ENCODE measurements around the gene ARSG.

The ARSG gene

DNA sequence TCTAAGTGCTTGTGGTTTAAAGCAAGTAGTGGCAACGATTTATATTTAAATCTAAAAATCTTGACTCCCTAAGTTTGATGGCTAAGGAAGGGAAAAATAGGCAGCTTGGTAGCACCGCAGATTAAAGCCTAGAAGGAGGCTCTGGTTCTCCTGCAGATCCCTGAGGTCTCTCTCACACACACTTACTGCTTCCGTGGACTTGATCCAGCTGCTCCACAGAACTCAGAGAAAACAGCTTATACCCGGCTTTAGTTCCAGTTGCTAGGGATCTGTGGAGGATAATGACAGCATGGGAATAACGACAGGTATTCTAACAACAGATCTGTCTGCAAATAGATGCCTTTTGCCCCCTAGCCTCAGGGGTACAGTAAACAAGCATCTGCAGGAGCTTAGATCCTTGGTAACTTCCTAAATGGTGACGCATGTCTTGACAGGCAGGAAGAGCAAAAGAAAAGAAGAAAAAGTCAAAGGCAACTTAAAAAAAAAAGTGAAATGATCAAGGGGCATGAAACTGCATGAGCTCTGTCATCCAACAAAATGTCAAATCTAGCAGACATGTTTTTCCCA is 161.5 kb downstream of the ARSG start:
- no peak for DNase-seq (ENCODE audit: low read depth)

DNA sequence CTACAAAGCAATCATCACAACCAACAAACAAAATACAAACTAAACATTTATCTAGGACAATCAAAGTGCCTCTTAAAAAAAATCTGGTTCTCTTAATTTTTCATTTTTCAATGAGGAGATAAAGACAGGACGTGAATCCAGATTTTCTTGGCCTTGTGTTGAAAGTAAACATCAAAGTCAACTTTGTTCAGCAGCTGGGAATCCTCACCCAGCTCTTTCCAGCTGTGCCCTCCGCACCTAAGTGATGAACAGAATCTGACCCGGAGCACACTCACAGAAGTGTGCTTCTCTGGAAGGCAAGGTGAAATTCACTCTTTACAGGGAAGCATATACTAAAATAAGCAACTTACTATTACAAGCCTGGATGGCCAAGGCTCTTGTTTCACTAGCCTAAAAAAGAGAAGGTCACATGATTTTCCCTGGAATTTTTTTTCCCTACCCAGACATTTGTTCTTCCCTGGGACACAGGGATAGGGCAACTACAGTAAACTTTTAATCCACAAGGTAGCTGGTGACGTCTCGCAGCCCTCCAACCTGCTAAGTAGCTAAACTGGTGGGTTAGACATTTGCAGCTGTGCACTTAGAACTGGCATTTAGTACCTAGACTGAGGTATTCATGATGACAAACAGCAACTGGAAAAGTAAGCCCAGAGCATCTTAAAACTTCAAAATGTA is 162.8 kb downstream of the ARSG start:
- DNase-seq (ENCODE audit: low read depth), result no peak

DNA sequence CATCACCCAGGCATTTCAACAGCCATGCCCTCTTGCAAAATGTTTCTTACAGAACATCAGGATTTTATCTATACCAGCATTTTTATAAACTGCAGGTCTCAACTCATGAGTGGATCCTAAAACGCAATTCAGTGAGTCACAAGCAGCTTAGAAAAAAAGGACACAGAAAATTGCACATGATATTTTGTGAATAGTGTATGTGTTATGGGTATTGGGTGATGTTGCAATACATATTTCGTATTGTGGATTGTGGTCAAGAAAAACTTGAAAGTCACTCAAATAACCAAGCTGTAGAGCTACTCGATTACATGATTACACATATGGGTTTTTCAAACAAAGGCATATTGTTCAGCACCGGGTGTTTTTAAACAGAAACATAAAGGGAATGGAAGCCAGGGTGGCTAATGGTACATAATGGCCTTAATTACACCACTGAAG is 164.6 kb downstream of the ARSG start:
- DNase-seq (ENCODE audit: low read depth), result peak; percentile 71

DNA sequence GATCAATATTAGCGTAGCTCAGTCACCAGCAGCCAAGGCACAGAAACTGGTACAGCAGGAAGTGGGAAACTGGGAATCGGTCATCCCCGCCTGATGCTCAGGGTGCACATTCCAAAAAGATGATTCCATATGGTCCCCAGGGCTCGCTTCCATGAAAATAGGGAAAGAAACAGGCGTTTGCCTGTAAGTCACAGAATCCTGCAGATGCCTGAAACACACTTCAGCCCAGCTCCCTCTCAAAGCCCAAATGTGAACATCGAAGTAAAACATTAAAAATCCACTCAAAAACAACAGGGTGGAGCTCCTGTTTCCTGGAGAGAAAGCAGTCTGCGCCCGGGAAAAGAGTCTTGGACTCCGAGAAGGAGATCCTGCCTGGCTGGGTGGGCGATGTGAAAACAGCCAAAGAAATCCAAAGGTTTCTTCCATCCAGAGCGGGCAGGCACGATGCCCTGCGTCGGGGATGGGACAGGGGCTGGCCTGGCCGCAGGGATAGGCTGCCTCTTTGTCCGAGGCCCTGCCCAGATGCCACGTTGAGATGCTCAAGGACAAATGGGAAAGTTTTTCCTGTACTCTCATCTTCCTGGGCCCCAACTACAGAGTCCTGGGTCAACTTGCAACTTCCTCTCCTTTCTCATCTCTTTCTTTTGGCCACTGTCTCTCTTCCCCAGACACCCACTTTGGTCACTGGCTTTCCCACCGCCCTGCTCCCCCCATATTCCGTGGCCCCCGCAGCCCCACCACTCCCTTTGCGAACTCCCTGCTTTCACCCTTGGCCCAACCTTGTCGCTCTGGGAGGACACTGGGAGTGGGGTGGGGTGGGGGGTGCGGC is 165.3 kb downstream of the ARSG start:
- peak; percentile 85 for DNase-seq (ENCODE audit: low read depth)

DNA sequence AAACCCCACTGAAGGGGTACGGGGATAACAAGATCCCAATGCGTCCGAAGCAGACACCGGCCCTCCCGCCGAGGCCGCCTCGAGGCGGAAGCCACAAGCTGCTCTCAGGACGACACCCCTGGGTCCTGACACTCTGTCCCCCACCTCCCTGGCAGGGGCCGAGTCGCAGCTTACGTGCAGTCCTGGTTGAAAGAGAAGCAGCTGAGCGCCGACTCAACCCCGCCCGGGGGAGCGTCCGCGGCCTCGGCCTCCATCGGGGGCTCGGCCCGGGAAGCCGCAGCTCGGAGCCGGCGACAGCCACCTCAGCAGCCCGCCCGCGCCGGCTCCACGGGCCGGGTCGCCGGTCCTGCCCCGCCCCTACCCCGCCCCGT is 165.9 kb downstream of the ARSG start, which contains the start of gene WIPI1:
TSS of gene WIPI1 (minus strand) at position 329 of the 371 bp plus-strand sequence. CDS start at position 254, 75 bp downstream.
- no peak for DNase-seq (ENCODE audit: low read depth)

DNA sequence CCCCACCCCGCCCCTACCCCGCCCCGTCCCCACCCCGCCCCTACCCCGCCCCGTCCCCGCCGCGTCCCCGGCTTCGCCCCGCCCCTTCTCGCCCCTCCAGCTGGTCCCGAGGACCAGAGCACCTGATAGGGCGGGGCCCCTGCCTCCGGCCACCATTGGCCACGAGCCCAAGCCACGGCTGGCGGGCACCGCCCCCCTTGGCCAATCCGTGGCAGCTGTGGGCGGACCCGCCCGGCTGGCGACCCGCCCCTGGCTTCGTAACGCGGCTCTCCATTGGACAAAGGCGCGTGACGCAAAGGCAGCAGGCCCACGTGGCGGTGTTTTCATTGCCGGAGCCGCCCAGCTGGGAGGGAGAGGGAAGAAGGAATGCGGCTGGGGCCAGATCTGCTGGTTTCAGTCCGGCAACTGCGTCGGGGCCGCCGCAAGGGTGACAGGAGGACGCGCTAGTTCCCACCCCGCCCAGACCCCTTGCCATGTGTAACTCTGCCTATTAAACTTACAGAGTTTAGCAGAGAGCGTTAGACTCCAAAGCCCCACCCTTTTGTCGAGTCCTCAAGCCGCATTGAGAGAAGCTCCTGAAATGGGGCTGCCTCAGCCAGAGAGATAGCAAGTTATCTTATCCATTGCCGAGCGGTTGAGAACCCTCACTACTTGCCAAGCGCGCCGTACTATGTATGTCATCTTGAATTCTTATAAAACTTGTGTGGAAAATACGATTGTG is 166.4 kb downstream of the ARSG start:
- DNase-seq (ENCODE audit: low read depth), result peak; percentile 97

DNA sequence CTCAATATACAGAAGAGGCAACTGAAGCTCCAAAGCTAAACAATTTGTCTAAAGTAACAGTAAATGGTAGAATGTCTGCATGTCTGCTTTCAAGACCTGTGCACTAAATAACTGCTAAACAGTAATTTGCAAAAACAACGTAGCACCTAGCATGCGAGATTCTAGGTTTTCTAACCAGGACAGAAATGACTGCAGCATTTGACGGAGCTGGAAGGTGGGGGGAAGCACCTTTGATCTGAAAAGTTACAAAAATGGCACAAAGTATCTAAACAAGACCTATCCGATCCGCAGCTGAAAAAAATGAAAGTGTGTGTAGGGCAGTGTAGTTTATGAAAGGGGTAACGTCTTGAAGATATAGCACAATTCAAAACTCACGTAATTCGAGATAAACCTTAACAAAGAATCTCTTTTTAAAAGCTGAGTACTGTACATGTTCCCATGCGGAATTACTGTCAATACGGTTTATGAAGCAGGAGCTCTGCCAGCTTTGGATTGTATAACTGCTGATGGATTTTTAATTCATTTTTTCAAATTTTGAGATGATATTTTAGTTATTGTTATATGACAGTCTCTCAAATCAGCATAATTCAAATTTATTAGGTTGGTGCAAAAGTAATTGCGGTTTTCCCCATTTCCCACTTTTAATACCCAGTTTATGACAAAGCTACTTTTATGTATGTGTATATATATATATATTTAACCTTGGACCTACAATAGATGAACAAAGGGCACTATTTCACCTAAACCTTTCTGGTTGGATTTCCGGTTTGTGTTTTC is 167.2 kb downstream of the ARSG start:
- no peak for DNase-seq (ENCODE audit: low read depth)

DNA sequence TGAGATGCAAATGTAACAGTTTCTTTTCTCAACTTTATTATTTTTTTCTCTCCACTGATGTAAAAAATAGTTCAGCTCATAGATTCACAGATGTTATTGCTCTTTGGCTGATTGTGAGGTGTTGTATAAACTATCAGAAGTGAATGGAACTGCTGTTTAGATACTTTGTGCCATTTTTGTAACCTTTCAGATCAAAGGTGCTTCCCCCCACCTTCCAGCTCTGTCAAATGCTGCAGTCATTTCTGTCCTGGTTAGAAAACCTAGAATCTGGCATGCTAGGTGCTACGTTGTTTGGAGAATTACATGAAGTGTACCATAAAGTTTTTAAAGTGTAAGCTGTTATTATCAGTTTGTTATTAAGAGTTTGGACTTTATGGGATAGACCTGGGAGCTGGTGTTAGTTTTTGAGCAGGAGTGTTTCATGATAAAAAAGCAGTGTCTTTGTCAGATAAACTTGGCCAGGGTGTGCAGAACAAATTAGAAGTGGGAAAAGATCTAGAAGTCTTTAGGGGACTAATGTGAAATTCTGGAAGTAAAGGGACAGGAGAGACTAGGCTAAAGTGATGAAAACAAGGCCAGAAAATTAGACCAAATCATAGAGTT is 167.8 kb downstream of the ARSG start:
- DNase-seq (ENCODE audit: low read depth), result no peak

DNA sequence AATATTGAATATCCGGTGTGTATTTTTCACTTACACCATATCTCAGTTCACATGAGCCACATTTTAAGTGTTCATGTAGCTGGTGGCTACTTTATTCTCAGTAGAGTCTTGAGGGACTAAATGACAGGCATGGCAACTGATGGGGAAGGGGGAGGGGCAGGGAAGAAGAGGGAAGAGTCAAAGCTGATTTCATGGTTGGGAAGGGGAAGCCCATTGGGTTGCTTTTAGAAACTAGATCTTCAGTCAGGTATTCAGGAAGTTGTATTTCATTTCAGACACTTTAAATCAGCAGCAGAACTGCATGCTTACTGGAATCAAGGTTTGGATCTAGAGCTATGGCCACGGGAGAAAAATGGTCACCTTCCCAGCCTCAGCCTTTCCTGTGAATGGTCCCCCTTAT is 168.9 kb downstream of the ARSG start:
- DNase-seq (ENCODE audit: low read depth), result no peak

DNA sequence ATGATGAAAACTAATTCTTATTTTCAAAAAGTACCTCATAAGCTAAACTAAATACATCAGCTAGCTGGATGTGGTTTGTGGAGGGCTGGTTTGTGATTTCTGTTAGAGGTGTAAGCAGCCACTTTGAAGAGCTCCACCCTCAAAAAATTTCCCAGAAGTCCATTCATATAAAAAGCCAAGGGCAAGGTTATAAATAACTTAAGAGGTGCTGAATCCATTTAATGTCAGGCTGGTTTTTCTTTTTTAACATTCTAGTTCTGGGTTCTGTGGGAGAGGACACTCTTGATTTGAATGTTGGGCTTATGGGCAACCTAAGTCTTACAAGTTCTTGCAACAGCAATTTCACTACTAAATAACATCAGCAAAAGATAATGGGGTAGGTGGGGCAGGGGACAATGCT is 169.4 kb downstream of the ARSG start:
- no peak for DNase-seq (ENCODE audit: low read depth)

DNA sequence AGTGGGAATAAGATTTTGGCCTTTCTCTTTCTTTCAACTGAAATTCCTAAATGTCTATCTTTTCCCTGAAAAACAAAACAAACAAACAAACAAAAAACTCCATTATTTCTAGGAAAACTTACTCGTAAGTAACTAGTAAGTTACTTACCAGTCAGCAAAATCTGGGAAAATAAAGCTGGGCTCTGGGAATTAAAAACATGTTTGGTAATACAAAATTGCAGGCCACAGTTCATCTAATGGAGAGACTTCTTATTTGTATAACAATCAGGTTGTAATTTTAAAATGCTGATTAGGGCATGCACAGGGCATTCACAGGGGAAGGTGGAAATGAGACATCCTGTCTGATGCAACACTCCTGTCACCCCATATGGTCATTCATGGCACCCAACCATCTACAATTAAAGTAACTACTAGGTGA is 169.8 kb downstream of the ARSG start:
- DNase-seq (ENCODE audit: low read depth), result no peak

DNA sequence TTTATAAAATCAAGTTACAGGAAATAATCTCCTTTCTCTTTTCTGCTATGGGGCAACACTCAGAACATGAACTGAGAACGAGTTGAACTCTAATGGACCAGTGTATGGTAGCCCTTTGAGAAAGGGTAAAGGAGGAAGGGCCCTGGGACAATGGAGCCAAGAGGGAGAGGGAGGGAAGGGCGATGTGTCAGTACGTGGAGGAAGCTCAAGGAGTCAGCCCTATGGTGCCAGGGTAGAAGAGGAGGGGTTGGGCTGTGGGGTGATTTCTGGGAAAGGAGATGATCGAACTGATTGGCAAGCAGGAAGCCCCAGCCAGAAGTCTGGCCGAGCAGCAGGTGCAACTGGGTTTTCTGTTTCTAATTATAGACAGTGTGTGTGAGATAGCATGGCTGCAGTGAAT is 170.3 kb downstream of the ARSG start:
- no peak for DNase-seq (ENCODE audit: low read depth)

DNA sequence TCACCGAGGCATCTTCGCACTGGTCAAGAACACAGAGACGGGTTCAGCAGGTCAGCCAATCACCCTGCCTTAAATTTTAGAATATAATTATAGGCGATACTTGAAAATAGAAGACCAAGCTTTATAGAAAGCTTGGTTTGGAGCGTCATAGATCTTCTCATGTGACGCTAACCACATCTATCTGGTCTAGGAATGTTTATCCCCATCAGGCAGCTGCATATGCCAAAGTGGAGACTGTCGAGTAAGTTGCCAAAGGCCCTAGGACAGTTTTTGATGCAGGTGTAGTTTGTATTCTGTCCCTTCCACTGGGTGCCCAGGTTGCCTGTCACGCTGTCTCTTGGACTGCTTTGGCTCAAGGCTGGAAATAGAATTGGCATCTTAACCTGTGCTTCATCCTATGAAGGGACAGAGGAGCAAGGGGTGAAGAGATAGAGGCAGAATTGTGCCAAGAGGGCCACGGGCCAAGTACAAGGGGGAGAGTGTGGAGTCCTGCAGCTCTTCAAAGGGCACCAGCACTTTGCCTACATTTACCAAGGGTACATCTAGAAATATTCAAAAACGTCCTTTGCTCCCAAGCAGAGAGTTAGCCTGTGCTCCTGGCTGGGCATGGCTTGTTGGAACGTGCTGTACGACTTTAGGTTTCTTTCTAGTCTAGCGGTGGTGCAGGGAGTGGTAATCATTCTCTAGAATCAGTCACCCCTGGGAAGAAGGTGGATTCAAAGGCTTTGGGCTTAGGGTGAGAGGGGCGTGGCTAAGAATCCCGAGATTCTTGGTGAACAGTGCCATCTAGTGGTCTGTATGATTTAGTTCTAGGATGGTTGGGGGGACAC is 171.3 kb downstream of the ARSG start:
- peak; percentile 49 for DNase-seq (ENCODE audit: low read depth)

DNA sequence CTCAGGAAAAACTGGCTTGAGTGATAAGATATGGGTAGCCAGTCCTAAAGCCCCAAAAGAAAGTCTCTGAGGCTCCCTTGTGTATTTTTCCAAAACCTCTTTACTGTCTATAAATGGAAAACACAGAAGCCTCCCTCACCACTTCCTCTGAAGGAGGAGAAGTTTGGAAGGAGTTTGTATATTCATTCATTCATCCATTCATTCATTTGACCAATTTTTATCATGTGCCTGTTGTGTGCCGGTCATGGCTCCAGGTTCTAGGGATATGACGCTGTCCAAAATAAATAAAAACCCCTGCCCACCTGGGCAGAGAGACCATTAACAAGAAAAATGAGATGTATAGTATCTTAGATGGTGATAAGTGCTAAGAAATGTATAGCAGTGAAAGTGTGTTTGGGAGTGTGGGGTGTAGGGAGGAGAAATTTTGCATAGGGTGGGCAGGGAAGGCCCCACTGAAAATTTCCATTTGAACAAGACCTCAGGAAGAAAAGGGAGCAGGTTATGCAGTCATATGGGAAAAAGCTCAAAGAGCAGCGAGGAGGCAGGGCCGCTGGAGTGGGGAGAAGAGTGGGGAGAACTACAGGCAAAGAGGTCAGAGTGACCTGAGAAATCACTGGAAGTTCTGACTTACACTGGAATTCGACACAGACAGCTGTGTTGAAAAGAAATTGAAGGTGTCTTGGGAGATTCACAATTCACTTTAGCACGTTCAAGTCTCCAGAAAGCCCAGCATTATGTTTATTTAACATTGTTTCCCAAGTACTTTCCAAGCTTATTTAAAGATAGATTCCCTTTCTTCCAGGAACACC is 172.1 kb downstream of the ARSG start:
- DNase-seq (ENCODE audit: low read depth), result no peak

DNA sequence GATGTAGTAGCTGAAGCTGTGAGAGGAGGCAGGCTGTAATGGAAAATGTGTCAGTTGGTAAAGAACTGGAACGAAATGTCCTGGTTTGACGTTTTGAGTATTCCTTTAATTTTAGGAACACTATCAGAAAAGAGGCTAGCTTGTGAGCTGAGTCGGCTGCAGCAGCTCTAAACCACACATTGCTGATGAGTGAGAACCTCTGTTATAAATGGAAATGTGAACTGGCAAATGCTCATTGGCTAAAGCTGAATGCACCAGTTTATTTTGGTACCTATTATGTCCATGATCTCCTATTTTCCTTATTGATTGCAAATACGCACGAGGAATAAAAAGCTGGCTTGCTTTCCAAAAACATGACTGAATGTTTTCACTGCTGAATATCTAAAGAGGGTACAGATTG is 177.0 kb downstream of the ARSG start:
- DNase-seq (ENCODE audit: low read depth), result no peak

DNA sequence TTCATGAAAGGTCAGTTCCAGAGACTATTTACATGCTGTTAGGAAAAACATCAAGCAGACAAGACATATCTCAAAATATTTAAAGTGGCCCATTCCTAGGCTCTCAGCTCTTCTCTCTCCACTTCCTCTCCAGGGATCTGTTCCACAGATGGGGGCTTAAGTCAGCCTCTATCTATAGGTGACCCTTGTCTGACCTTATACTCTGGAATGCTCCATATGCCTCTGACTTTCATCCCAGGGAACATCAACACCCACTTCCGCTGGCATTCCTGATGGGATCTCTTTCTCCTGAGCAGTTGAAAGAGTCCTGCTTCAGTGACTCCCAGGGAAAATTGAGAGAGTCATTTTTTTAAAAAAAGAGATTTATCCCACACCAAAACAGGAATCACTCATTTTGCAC is 177.5 kb downstream of the ARSG start:
- DNase-seq (ENCODE audit: low read depth), result no peak

All from GM04504 (cell line).